ENCODE results near the gene FHOD3.

FHOD3 gene

GRCh38 chr18:36560187-36560586 is 262.7 kb downstream of the FHOD3 start:
- peak in 1 of 3 experiments; percentile 50 for DNase-seq

- peak in 2 of 3 experiments; percentile 80 to 97 for DNase-seq
Observed at GRCh38 chr18:36561046-36561445, 263.5 kb downstream of the FHOD3 start.

DNA sequence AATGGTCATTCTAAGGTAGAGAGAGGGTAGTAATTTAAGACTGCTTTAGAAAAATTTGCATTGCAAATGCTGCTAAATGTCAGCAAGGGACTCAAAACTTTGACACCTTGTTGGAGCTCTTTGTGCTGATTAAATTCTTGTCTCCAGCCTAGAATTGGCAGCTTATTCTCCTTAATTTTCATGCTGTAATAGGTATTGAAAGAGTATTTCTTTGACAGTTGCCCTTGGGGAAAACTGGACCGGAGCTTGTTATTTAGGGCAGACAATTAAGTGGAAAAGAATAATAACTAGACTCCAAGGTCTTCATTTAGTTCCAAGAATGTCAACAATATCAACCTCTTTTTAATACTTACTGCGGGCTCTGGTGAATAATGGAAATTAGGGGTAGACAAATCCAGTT is 267.3 kb downstream of the FHOD3 start:
- DNase-seq: peak in 1 of 3 experiments; percentile 43

GRCh38 chr18:36567800-36568199 is 270.3 kb downstream of the FHOD3 start:
- DNase-seq: no peak

DNA sequence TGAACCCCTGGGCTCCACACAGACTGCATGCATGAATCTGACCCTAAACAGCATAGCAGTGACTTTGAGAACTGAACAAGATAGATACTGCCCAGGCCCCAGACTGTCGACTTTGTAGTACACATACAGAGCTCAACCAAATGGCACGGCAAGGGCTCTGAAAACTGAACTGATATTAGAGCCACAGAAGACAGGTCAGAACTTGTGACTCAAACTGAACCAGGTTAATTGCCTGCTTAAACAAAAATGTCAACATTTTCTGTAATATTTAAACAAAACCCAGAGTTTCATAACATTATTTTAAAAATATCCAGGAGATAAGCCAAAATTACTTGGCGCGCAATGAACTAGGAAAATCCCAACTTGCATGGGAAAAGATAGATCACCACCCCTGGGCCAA is 271.0 kb downstream of the FHOD3 start:
- DNase-seq: no peak

DNA sequence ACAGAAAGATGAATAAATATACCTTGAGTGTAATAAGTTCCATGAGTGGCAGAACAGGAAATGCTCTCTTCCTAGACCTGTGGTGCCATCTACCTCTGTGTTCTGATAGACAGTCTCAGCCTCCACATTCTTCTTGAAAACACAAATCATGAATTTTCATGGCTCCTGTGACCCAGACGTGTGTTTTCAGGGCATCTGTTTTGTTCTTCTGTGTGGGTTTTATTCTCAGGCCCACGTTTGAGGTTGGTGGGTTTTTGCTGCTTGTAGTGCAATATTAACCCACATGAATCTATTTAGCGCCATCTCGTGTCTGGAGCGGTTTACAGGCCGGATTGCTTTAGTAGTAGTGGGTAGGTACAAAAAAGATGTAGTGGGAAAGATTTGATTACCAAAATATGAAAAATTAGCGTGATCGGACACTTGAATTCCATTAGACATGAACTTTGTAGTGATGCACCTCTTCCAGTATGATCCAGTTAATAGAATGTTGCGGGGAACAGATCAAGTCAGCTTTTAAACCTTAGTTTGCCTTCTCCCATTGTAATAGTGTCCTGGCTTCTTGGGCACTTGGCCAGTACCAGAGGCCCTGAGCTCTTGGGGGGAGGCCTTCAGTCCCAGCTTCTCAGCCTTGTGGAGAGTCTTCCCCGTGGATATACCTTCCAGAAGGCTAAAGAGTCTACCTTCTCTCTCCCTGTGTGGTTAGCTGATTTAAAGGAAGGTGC is 274.8 kb downstream of the FHOD3 start:
- DNase-seq: peak; percentile 19 to 75 (median 40)

GRCh38 chr18:36576339-36576738 is 278.8 kb downstream of the FHOD3 start:
- no peak for DNase-seq

DNA sequence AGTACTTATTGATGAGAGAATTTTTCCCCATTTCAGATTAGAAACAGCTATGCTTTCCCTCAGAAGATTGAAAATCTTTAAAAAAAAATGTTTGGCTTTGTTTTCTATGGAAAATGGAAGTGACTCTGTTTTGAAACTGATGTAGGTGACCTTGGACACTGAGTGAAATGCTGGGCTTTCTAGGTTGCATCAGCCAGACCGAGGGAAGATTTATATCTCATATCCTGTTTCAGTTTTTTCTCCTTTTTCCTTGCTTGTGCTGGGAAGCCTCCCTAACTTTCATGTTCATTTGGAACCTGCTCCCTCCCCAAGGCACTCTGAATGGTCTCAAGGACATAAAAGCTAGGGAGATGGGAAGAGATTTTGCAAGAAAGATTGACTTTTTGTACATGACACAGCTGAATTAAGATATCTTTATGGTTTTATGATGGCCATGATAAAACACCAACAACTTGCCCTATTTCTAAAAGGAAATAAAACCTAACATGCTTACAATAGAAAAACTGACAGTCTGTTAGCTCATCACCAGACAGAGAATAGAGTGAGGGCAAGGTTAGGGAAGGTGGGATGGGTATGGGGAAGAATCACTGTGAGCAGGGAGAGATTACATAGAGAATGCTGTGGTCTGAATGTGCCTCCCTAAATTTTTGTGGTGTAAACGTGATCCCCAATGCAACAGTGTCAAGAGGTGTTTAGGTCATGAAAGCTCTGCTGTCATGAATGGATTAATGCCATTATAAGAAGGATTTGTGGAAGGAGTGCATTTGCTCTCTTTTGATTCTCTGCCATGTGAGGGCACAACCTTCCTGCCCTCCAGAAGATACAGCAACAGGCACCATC is 281.6 kb downstream of the FHOD3 start:
- no peak for DNase-seq

DNA sequence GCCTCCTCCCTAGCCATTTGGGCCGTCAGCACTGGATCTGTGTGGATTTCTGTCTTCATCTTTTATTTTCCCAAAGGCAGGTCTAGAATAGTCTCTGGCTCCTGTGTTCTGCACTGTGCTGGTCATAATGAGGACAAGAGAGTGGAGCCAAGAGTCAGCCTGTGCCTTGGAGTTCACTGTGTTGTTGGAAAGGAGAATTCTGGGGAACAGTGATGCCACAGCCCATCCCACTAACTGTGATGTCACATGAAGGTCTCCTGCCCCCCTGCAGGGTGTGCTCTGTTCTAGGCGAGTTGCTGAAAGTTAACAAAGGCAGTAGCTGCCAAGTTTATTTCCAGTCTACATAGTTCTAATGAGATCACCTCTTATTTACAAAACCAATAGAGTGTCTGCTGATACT is 282.8 kb downstream of the FHOD3 start:
- no peak for DNase-seq

GRCh38 chr18:36580874-36581750 is 283.6 kb downstream of the FHOD3 start:
- peak in 1 of 3 experiments; percentile 18 for DNase-seq

DNA sequence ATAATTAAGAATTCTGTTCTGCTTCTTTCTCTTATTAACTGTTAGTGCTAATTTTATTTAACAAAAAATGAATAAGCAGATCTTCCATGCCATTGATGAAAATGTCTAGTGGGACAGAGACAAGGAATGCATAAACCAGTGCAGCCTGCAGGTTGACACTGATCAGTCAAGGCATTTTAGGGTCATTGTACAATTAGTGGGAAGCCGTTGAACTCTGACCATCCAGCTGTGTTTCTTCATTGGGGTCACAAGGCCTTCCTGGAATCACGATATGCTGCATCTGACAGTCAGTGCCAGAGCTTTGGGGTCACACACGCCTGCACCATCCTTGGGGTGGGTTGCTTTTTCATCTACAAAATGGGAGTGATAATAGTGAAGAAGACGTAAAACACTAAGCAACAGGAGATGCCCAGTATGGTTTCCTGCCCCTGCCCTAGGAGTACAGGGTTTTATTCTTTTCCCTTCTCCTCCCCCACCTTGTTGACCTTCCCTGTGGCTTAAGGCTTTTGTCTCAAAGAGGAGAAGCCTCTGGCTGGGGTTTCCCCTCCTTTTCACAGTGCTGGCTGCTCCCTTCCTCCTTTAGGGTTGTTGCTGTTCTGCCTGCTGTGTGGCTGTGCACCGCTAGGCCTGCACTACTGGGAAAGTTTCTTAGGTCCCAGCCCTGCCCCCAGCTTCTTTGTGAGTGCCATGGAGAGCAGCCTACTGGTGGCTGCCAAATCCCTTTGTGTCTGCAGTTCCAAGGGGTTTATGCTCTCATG is 285.7 kb downstream of the FHOD3 start:
- no peak for DNase-seq

- no peak for DNase-seq
Observed at GRCh38 chr18:36589857-36590543, 292.5 kb downstream of the FHOD3 start.

DNA sequence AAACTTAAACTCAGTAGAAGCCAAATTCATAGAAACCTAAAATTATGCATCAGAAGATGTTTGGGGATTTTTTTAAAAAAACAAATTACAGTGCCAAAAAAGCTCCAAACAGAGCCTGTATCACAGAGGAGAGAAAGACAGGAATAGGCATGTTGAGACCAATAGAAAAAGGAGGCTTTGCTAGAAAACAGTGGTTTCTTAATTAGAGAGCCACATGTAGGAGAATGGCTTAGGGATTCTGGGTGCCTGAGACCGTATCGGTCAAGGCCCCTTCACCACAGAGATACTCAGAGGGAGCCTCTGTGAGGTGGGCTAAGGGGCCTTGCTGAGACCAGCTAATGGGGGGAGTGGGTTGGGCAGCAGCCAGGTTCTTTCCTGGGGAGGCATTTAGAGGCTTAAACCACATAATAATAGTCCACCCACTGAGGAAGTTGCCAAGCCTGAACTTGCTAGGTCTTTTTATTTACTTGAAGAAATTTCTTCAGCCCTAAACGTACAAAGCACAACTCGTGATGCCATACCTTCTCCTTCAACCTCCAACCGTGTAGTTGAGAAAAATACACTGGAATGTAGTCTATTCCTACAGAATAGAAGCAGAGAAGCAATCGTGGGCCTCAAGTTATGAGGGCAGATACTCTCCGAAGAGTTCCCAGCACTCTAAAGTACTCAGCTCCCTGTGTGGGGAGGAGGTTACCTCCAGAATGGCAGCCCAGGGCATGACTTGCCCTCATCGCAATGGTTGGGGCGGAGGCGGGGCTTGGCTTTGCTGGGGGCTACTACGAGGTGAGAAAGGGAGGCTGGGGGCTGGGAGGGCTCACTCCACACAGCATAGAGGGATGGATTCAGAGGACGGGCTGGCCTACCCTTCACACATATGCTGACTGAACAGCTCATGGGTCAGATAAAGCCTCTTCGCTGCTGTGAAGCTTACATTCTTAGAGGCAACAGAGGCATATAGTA is 293.4 kb downstream of the FHOD3 start:
- no peak for DNase-seq

DNA sequence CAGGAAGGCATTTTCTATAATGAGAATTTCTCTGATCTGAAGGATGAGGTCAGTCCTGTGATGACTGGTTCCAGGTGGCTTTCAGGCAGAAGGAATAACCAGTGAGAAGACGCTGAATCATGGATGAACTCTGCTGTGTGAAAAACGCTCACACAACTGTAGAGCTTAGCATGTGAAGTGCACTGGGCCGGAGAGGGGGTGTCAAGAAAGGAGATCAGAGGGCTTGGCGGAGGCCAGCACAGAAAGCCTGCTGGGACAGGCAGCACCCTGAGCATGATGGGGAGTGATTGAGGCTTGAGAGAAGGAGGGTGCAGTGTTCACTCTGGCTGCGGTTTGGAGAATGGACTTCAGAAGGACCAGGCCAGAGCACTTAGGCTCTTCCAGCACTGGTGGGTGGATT is 294.8 kb downstream of the FHOD3 start:
- no peak for DNase-seq

DNA sequence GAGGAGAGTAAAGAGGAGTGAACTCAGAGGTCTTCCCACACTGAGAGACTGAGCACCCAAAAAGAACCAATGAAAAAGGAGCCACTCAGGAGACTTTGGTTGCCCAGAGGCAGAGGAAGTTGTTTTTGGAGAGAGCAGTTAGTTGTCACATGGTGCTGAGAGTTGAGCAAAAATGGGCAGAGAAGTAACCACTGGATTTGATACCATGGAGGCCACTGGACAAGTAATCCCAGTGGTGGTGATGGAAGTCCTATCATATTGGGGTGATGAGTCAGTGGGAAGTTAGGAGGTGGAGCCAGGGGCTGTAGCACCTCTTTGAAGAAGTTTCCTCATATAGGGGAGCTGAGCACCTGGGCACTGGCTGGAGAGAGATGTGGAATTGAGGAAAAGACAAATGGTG is 295.5 kb downstream of the FHOD3 start:
- DNase-seq: no peak

DNA sequence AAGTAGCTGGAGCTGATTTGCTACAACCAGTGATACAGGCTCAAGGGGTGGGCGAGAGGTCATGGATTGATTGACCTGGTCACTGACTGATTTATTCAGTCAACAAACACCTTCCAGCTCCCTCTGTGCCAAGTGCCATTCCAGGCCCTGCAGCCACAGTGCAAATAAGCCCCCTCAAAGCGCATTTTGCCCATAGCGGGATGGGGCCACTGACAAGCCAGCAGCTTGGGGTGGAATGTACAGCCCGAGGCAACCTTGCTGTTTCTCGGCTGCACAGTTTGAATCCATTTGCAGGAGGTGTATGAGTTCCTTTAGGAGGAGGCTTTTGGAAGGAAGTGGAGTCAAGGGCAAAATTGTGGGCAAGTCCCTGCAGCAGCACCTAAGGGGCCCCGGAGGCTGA is 296.1 kb downstream of the FHOD3 start:
- no peak for DNase-seq

- no peak for DNase-seq
Observed at GRCh38 chr18:36594621-36595020, 297.1 kb downstream of the FHOD3 start.

GRCh38 chr18:36595046-36595817 is 297.7 kb downstream of the FHOD3 start:
- DNase-seq: no peak

- no peak for DNase-seq
Observed at GRCh38 chr18:36595818-36596215, 298.3 kb downstream of the FHOD3 start.

- no peak for DNase-seq
Observed at GRCh38 chr18:36597636-36598035, 300.1 kb downstream of the FHOD3 start.
